HEK293 (cell line): ENCODE results near the gene CD2.

Experiments used
- ZNF274 ChIP-seq, 2 experiments: fragments of 200-500 bp in 1 of 2; fragments of 450-650 bp in 1 of 2; sonication (Bioruptor generic) in 1 of 2; formaldehyde crosslinking in 1 of 2; IDR thresholded peaks; 2 replicates each; pipeline versions ENCODE4 v1.5.1 to v1.6.1; 2014 to 2016; ENCODE audit warnings: borderline replicate concordance in 1 of 2, inconsistent platforms in 1 of 2, low read length in 1 of 2, missing biosample characterization in 1 of 2, missing genetic modification characterization in 1 of 2
- ZNF335 ChIP-seq: fragments of 450-650 bp; formaldehyde crosslinking; conservative IDR thresholded peaks from 2 replicates; pipeline ENCODE4 v1.5.1; 2016; ENCODE audit warnings: missing biosample characterization, missing genetic modification characterization

DNA sequence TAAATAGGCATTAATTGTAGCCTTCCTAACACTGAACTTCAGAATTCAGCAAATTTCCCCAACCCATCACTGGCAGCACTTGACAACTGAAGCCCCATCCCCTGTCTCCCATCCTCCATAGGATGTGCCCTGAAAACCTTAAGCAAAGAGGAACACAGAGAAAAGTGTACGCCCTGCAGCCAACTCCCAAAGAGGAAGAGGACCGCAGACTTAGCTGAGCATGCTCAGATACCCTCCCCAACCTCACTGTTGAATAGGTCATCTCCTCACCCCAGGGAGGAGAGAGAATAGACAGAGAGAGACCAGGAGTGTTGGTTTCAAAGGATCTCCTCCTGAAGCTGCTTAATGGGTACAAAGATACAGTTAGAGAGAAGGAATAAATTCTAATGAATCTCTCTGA, 50.5 kb downstream of the CD2 start:
- no peak for TF ChIP-seq ZNF274 (IDR thresholded peaks at IDR 0.05; ENCODE audit: low read length)
- TF ChIP-seq ZNF274 (tag by site-specific recombination; IDR thresholded peaks at IDR 0.05; ENCODE audit: borderline replicate concordance), result no peak
- TF ChIP-seq ZNF335 (tag by site-specific recombination), result no peak
